Posterior vena cava (tissue), 2 donors: ENCODE measurements around the gene TRIM10. TPM values are rescaled to one million over a fixed set of nuclear protein-coding genes. Genes with fewer than 3 reads are reported as not detected.
"Not testable (repeated sequence)": the region's sequence is repeated elsewhere in the genome, so short reads cannot be mapped to it uniquely, and the experiment has no call there.

Experiments used
- DNase-seq: peaks from one replicate; pipeline ENCODE4 v3.0.0-alpha.2; 2020; ENCODE audit warnings: low spot score
- intact Hi-C, 2 donors: fragments of 100-400 bp; cut with DNase I; formaldehyde crosslinking; loops; one replicate each; pipeline versions ENCODE4 v1.14.1 to v1.14.2; 2022 to 2023
- total RNA-seq, 2 donors: library from RNA; stranded (reverse); fragmentation: NEBNext Ultra II Directional; extraction: Animal tissue kit (Norgen Biotek cat#: 25700); gene quantifications; one replicate each; pipeline ENCODE4 v1.2.1, GENCODE V29; 2021
- donor health status: DM: yes; HTN: yes; CAD: no.
- donor health status: DM: yes; HTN: yes; CAD: no.

TRIM10 gene
- total RNA-seq, 2 donors from 2014 or later = not detected

DNA sequence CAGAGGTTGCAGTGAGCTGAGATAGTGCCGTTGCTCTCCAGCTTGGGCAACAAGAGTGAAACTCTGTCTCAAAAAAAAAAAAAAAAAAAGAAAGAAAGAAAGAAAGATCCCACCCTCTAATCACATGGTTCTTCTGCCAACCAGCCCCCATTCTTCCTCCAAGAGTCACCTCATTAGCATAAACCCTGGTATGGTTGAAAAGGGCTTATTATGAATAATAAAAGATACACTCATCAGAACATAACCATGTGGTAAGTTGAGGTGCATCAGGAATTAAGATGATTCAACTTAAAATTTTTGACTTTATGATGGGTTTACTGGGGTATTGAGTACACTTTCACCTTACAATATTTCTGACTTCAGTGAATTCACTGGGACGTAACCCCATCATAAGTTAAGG lies 25.9 kb downstream of the TRIM10 start:
- intact Hi-C loops = no loop called here
- no peak for DNase-seq

DNA sequence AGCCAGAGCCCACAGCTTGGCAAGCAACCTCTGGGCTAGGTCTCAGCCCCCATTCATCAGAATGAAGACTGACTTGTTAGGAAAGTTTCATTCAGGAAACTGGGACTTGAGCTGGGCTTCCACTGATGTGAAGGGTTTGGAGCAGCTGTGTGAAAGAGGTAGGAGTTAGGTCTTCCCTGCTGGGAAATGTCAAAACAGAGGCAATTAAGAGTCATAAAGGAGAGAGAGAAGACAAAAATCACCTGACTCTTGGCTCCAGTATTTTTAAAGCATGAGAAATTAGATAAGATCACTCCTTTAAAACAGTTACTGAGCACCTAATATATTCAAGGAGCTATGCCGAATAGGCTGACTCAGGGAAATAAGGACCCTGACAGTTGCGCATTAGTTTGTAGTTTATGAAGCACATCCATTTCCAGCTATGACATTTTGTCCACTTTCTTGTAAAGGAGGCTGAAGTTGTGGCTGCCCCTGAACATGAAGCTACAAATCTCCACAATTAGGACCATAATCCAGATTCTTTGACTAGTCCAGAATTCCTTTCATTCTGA lies 29.0 kb downstream of the TRIM10 start:
- intact Hi-C loops = no loop called here
- DNase-seq = no peak

DNA sequence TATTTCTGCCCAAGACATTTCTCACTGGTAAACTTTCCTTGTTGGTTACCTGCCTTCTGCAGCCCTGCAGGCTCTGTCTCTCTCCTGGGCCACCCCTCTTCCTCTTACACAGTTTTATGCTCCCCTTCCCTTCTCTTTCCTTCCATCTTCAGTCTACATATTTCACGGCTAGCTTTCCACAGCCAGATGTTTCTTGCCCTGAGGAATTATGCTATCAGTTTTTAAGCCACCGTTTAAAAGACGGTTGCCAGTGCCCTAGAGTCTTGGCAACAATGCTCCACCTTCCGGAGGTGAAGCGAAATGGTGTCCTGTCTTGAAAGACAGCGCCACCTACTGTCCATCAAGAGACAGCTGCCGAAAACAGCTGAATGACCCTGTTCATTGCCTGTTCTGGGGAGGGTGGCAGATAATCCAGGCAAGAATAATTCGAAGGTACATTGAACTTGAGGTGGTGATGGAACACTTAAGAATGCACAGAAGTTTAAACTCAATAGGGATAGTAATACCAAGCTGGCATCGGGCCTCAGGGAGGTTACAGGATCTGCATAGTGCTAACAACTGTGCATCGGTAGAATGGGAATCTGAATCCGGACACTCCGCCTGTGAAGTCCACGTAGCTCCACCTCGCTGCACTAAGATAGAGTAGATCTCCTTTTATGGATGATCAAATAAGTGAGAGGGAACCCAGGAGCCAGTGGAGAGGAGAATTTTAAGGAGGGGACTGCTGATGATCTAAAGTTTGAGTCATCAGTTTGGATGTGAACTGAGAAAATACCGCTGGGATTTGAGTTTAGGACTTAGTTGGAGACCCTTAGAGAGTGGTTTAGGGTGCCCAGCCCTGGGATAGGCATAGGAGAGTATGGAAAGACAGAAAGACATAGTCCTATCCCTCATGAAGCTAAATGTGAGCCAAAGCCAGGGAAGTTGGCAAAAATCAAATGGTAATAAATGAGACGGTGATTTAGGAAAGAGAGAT lies 29.8 kb downstream of the TRIM10 start:
- intact Hi-C loops = no loop called here

DNA sequence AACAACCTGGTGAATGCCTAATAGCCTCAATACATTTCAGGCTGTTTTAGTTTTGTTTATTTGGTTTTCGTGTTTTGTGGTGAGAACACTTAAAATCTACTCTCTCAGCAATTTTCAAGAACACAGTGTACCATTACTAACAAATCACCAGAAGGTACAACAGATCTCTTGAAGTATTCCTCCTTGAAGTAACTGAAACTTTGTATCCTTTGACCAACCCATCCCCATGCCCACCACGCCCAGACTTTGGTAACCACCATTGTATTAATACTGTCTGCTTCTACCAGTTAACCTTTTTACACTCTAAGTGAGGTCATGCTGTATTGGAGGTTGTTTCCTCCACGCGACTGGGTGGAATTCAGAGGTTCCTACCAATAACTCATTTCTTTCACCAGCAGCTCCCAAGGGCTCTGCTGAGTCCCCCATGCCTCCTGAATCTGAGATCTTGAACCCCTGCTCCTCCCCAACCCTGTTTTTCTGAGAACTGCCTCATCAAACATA lies 30.8 kb downstream of the TRIM10 start:
- DNase-seq = no peak
- intact Hi-C loops = no loop called here

More for the DNA sequence above, 29.8 kb downstream of the TRIM10 start:
- DNase-seq = no peak

DNA sequence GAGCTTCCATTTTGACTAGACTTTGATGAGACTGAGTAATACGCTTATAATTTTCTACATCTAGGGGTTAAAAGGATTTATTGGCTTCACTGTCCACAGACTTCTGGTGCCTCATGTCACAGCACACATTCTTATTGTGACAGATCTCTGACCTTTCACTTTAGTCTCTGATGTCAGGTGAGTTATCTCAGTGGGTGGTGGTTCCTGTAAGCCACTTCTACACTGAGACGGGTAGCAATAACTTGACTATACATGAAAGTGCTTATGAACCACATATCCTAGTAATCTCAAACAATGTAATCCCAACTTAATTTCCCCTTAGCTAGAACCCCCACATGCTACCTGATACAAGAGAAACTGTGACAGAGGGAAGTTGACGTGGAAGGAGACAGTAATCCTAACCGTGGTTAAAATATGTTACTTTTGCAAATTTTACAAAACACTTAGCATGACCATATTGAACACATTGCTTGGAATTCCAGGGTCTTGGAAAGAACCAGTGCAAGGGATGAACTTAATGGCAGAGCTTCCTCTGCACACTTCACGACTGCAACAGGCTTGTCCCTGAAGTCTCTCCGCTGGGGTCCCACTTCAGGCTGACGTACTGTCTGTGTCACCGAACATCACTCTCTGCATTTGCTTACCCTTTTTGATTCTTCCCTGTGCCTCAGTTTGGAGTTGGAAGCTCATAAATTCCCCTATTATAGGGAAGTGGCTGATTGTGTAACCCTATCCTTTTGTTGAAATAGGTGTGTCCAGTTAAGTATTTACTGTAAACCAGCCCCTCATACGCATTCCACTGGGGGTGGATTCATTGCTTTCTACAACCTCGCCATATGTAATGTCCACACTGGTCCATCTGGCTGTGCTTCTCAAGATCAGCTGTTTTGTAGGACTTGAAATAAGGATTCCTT lies 31.5 kb downstream of the TRIM10 start:
- intact Hi-C loops = no loop called here
- DNase-seq = no peak

DNA sequence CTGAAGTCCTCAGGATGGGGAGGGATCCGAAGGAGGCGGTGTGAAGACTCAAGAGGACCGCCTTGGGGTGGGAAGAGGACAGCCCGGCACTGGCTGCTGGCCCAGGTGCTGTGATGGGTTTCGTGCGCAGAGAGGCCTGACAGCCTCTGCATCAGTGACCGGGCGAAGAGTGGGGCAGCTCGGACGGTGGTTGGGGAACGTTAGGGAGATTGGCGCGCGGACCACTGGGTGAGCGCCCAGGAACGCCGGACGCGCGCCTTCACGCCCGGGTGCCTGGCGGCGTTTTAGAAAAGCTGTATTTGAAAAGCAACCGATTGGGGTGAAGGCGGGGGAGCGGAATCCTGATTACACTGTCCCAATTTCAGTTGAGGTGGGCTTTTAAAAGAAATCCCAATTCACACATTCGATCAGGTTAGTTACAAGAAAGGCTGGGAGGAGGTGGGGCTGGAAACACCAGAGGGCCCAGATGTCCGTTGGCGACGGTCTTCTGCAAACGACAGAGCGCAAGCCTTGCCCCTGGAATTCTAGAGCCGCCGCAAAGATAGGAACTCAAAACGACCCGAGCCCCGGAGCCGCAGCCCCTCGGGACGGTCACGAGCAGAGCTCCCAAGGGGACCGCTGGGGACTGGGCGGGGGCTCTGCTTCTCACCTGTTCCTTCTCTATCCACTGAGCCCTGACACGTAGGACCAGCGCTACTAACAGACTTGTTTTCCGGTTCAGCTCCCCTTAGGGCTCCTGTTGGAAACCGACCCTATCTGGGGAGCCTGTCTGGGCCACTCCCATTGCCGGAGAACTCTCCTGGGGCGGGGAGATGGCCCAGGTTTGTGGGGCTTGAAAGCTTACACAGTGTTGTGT lies 33.5 kb downstream of the TRIM10 start:
- intact Hi-C loops = no loop called here
- no peak for DNase-seq

DNA sequence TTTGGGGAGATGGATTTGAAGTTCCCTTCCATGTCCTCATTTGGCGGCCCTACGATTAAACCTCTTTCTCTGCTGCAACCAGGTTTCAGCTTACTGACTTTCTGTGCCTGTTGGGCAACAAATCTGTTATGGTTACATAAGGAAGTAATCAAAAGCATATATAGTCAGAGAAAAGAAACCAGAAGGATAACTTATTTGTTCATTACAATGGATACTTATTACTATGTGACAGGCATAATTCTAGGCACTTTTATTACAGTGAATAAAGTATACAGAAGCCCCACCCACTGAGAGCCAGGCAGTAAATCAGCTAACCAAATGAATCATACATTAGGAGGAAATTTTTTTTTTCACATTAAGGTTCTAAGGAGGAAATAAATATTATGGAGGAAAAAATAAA lies 38.5 kb downstream of the TRIM10 start:
- intact Hi-C loops = no loop called here

DNA sequence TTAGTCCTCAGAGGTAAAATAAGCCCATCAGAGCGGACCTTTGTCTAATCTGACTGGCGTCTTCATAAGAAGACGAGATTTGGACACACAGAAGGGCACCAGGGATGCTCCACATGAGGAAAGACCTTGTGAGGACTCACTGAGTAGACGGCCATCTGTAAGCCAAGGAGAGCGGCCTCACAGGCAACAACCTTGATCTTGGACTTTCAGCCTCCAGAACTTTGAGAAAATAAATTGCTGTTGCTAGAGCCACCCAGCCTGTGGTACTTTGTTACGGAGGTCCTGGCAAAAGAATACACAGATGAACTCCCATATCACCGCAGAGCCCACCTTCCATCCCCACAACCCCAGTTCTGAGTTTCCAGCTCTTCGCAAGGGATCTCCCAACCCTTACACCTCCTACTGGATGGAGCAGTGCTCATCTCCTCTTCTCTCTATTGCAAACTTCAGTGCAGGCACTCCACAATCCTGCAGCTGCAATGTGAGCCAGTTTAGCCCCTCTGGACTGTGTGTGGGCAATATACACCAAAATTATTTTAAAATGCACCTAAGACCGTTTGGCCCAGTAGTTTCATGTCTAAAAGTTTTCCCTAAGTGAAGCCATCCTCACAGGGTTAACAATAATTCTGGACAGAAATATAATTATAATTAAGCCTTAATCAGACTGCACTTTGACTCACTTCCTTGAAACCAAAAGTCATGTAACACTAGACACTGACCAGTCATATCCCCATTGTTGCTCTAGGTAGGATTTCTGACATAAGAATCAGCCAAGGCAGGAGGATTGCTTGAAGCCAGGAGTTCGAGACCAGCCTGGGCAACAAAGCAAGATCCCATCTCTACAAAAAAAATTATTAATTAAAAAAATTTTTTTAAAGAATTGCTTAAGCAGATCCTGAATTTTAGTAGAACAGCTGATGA lies 39.3 kb downstream of the TRIM10 start:
- intact Hi-C loops = no loop called here
- no peak for DNase-seq

More for the DNA sequence above, 38.5 kb downstream of the TRIM10 start:
- DNase-seq = no peak

DNA sequence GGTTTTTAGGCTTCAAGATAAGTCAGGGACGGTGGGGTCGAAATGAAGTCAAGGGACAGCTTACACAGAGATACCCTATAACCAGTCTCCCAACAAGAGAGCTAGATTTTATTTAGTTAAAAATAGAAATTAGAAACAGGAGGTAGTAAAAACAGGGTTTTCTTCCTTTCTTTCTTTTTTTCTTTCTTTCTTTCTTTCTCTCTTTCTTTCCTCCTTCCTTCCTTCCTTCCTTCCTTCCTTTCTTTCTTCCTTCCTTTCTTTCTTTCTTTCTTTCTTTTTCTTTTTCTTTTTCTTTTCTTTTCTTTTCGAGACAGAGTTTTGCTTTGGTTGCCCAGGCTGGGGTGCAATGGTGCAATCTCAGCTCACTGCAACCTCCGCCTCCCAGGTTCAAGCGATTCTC lies 42.3 kb downstream of the TRIM10 start:
- intact Hi-C loops, DNase-seq: not testable (repeated sequence)

DNA sequence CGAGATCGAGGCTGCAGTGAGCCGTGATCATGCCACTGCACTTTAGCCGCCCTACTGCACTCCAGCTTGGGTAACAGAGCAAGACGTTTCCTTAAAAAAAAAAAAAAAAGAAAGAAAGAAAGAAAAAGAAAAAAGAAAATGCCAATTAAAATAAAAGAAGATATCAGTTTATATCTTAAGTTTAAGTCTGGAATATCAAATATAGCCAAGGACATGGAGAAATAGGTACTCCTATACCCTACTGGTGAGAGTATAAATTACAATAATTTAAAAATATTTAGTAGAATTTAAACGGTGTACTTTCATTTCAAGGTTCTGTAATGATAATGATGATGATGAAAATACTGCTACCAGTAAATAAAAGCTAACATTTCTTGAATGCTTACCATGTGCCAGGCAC lies 44.3 kb downstream of the TRIM10 start:
- intact Hi-C loops = no loop called here

DNA sequence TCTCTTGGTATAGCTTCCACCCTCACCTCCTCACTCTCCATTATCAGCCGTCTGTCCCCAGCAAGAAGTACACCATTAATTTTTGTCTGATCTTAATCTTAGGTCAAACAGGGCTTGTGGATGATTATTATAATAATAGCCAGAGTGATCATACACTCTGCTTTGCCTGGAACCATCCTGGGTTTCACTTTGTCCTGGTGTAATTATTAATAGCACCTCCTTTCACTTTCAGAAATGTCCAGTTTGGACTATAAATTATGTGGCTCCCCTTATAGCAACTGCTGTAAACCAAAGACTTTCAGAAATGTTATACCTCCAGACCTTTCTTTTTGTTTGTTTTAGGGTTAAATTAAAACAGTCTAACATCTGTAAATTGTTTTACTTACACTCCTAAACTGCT lies 47.2 kb downstream of the TRIM10 start:
- DNase-seq = no peak
- intact Hi-C loops = no loop called here

More for the DNA sequence above, 44.3 kb downstream of the TRIM10 start:
- DNase-seq = no peak

DNA sequence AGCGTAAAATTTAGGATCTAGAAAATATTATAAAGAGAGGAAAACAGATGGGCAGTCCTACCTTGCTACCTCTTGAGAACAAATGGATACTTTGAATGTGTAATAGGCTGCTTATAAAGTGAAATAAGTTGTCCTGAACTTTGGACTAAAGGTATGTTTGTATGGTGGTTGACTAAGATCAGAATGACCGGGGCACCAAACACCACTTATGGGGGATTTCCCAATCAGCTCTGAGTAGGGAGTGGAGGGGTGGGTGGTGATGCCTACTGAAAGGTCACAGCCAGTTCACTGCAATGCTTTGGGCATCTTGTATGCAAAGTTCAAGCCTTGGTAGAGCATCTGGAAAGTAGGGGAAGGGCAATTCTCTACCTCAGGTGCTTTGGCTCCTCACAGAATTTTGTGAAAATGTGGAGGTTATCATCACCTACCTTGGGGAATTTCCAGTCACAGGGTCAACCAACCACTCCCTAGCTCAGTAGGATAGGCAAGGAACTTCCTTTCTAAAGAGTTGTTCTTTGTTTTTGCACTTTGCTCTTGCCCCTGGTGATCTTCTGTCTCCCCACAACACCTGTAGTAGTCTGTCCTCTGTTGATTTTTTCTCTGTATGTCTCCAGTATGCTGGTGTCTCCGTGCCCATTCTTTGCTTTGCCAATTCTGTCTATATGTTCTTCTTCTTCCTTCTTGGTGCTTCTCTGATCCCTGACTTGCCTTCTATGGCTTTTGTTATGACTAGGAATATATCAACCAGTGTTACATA lies 47.8 kb downstream of the TRIM10 start, which contains the start of gene TRIM31:
TRIM31 (minus strand) TSS at position 88 of the 757 bp plus-strand sequence. CDS start 285 bp downstream, outside the sequence.
- no peak for DNase-seq
- intact Hi-C loops = no loop called here

DNA sequence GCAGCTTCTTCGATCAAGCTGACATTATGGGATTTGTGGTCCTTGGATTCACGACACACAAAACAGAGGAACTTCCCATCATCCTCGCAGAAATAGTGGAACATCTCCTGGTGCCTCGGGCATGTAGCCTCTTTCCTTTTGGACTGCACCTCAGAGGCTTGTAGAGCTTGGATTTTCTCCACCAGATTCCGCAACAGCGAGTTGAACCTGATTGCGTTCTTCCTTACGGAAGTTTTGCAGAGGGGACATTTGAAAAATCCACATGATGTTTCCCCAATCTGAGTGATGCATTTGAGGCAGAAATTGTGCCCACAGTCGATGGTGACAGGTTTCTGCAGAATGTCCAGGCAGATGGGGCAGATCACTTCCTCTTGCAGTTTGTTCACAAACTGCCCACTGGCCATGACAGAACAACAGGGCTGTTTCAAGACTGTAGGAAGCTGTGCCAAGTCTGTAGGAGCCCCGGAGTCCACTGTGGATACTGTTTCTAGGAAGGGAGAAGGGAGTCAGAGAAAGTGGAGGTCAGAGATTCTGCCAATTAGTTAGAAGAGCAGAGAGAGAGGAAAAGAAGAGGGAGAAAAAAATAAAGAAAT lies 48.5 kb downstream of the TRIM10 start:
- intact Hi-C loops = no loop called here
- no peak for DNase-seq

DNA sequence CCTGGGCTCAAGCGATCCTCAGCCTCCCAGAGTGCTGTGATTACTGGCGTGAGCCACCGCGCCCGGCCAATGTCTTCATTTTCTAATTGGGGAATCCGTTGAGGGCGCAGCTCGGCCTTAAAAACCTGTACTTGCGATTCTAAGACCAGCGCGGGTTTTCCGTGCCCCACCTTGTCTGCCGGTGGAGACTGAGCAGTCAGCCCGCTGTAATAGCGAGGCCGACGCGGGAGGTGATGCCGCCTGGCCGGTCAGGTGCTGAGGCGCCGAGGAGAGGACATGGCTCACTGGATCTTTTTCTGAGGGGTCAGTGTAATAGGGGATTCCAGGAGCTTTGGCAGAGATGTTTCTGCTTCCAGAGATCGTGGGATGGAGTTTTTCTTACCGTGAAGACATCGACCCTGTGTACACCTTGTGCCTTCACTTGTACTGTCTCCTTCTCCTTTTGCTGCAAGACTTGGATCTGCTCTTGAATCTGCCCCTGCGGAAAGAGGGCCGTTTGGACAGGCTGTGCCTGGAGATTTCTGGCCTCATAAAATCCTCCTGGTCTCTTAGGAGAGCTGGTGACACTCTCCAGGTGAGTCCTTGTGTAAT lies 49.6 kb downstream of the TRIM10 start:
- intact Hi-C loops = no loop called here

DNA sequence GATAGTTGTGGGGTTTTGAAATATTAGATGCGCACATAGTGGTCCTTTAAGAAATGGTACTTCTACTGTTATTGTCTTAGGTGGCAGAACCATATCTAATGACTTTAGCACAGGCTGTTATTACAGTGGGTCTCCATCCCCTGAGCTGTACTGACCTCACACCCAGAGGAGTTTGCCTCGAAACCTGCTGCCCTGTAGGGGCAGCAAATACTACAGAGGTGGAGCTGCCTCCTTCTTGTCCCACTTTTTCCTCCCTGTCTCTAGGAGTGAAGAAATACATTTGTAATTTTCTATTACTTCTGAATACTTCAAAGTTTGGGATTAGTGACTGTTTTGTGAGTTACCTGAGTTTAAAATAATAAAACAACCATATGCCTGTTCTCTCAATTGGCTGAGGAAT lies 56.4 kb downstream of the TRIM10 start:
- no peak for DNase-seq
- intact Hi-C loops = no loop called here

More for the DNA sequence above, 49.6 kb downstream of the TRIM10 start:
- no peak for DNase-seq

DNA sequence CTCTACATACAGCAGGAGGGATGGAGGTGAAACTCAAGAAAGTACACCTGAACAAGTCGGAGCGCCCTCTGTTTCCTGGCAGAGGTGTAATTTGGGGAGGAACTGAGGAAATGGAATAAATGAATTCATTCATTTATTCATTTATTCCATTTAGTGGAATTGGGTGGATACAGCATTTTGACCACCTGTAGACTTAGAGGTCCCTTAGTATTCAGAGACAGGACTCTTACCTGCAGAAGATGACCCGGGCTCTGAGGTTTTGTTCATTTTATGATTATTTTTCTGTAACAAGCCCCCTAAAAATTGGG lies 57.2 kb downstream of the TRIM10 start:
- DNase-seq = no peak
- intact Hi-C loops = no loop called here
